K562 (cell line): Measurements from ENCODE around the gene FCHSD1. TPM values are rescaled to one million over a fixed set of nuclear protein-coding genes. Genes with fewer than 3 reads are reported as not detected.

Experiments used
- BCOR ChIP-seq: fragments of 450-650 bp; IDR thresholded peaks from 2 replicates; pipeline ENCODE4 v1.6.1; 2016
- CHD2 ChIP-seq: IDR thresholded peaks from 2 replicates; pipeline ENCODE4 v1.6.1; 2011; ENCODE audit warnings: low read depth, low read length
- CUX1 ChIP-seq: fragments of 200-800 bp; sonication (Bioruptor generic); IDR thresholded peaks from 2 replicates; pipeline ENCODE4 v1.6.1; 2016; ENCODE audit warnings: missing genetic modification characterization, missing compliant biosample characterization
- DPF2 ChIP-seq: fragments of 450-650 bp; IDR thresholded peaks from 2 replicates; pipeline ENCODE4 v1.6.1; 2016
- FOXA1 ChIP-seq: fragments of 450-650 bp; IDR thresholded peaks from 2 replicates; pipeline ENCODE4 v1.6.1; 2016; ENCODE audit warnings: mild to moderate bottlenecking, borderline replicate concordance
- MEF2D ChIP-seq: conservative IDR thresholded peaks from 2 replicates; pipeline ENCODE4 v1.6.1; 2016; ENCODE audit warnings: low read depth, missing genetic modification characterization, missing compliant biosample characterization
- NFIC ChIP-seq: fragments of 450-650 bp; IDR thresholded peaks from 2 replicates; pipeline ENCODE4 v1.6.1; 2017; ENCODE audit warnings: mild to moderate bottlenecking, inconsistent platforms
- NONO ChIP-seq, 2 experiments: fragments of 200-400 bp in 1 of 2; fragments of 450-650 bp in 1 of 2; formaldehyde crosslinking in 1 of 2; IDR thresholded peaks; 2 replicates each; pipeline ENCODE4 v1.6.1; 2017; ENCODE audit warnings: low read depth in 2 of 2, mild to moderate bottlenecking in 2 of 2, moderate library complexity in 2 of 2, low read length in 1 of 2
- POLR2A ChIP-seq: fragments of 450-650 bp; conservative IDR thresholded peaks from 2 replicates; pipeline ENCODE4 v1.6.1; 2016
- PURB ChIP-seq: sonication (generic); formaldehyde crosslinking; IDR thresholded peaks from 2 replicates; pipeline ENCODE4 v1.9.0; 2021; ENCODE audit warnings: low read depth, mild to moderate bottlenecking, missing genetic modification reagents
- RAD21 ChIP-seq, 2 experiments: fragments of 250-450 bp in 1 of 2; fragments of 450-650 bp in 1 of 2; sonication (Bioruptor Pico) in 1 of 2; formaldehyde crosslinking in 1 of 2; IDR thresholded peaks in 1 of 2; conservative IDR thresholded peaks in 1 of 2; 2 replicates each; pipeline versions ENCODE4 v1.4.0 to v1.8.0; 2020 to 2022; ENCODE audit warnings: mild to moderate bottlenecking in 2 of 2, moderate library complexity in 1 of 2
- RNF2 ChIP-seq: sonication (generic); IDR thresholded peaks from 2 replicates; pipeline ENCODE4 v1.6.1; 2016
- STAT5B ChIP-seq: fragments of 250-450 bp; sonication (Bioruptor Pico); IDR thresholded peaks from 2 replicates; pipeline ENCODE4 v1.8.0; 2021; ENCODE audit warnings: mild to moderate bottlenecking, inconsistent platforms
- ZBTB7A ChIP-seq: IDR thresholded peaks from 2 replicates; pipeline ENCODE4 v1.6.1; 2011; ENCODE audit warnings: low read depth, mild to moderate bottlenecking, low read length, moderate library complexity, borderline replicate concordance; ENCODE audit not compliant: control insufficient read depth
- ZC3H11A ChIP-seq: IDR thresholded peaks from 2 replicates; pipeline ENCODE4 v1.6.1; 2012; ENCODE audit warnings: low read depth, low read length, improper control_type of control experiment
- ZFPM2 ChIP-seq: fragments of 250-450 bp; sonication (Bioruptor Pico); IDR thresholded peaks from 2 replicates; pipeline ENCODE4 v1.5.1; 2022; ENCODE audit warnings: mild to moderate bottlenecking
- polyA plus RNA-seq, 8 experiments: library from polyadenylated mRNA; depleted of rRNA in 4 of 8; stranded (reverse) in 5 of 8; unstranded in 3 of 8; fragments of >200 nt; fragmentation: Nextera tagmentation in 2 of 8; fragmentation: Illumina TruSeq in 1 of 8; extraction: Ambion mirVana in 2 of 8; extraction: Trizol in 1 of 8; gene quantifications; 2 replicates each; pipeline versions ENCODE4 v1.2.1 to v1.2.3, GENCODE V29; 2011 to 2014; ENCODE audit warnings: inconsistent platforms in 1 of 8, missing spikeins in 1 of 8
- total RNA-seq, 7 experiments: library from RNA; depleted of rRNA in 6 of 7; stranded (reverse); fragments of >200 nt in 6 of 7; fragmentation: Illumina TruSeq in 2 of 7; extraction: Trizol in 2 of 7; gene quantifications; 2 replicates each; pipeline versions ENCODE4 v1.2.1 to v1.2.3, GENCODE V29; 2011 to 2021; ENCODE audit warnings: low replicate concordance in 1 of 7
- TF ChIP-seq, protein P1 (sequence below), 2 experiments: fragments of 450-650 bp; conservative IDR thresholded peaks; 2 replicates each; pipeline ENCODE4 v1.6.1; 2017; ENCODE audit warnings: mild to moderate bottlenecking in 2 of 2, moderate library complexity in 2 of 2
- TF ChIP-seq, protein P2 (sequence below): fragments of 450-650 bp; formaldehyde crosslinking; IDR thresholded peaks from 2 replicates; pipeline ENCODE4 v1.4.0; 2022; ENCODE audit warnings: missing genetic modification characterization
- TF ChIP-seq, protein P3 (sequence below): fragments of 450-650 bp; IDR thresholded peaks from 2 replicates; pipeline ENCODE4 v1.6.1; 2016; ENCODE audit warnings: low read depth, mild to moderate bottlenecking, moderate library complexity

Gene FCHSD1
- total and polyA plus RNA-seq, 9 of the 15 experiments (the other 6 are each of a cell fraction or from before 2014, with no cell fraction given), result 0.35 to 37.5 (median 13.6) TPM

DNA sequence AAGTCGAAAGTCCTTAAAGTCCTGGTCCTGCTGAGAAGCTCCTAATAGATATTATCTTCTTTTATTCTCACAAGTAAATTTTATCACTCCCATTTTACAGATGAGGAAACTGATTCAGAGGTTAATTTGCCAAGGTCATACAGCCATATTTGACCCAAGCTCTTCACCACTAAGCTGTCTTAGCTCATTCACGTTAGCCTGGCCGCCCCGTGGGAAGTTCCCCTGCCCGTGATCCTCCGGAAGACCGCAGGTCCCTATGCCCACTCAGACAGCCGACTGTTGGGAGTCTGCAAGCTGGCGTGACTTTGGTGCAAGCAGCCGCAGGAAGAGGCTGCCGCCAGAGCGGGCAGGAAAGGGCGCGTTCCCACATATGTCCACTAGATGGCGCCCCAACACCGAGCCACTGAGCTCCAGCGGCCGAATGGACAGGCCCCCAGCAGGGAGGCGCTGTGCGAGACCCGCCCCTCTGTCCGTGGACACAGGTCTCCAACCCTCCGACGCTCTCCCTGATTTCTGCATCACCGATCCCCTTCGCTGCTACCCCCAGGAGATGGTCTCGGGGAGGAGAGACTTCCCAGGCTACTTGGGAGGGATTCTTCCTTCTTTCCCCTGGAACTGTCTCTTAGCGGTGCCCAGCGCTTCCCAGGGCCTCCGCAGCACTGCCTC lies 40.8 kb upstream of the FCHSD1 start (continued):
- TF ChIP-seq, protein P1, sequence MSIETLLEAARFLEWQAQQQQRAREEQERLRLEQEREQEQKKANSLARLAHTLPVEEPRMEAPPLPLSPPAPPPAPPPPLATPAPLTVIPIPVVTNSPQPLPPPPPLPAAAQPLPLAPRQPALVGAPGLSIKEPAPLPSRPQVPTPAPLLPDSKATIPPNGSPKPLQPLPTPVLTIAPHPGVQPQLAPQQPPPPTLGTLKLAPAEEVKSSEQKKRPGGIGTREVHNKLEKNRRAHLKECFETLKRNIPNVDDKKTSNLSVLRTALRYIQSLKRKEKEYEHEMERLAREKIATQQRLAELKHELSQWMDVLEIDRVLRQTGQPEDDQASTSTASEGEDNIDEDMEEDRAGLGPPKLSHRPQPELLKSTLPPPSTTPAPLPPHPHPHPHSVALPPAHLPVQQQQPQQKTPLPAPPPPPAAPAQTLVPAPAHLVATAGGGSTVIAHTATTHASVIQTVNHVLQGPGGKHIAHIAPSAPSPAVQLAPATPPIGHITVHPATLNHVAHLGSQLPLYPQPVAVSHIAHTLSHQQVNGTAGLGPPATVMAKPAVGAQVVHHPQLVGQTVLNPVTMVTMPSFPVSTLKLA (conservative IDR thresholded peaks at IDR 0.05), result peak in 1 of 2 experiments; percentile 19; a peak in 1 of 4 replicates
- no peak for TF ChIP-seq PURB (CRISPR knock-in tag)
- peak in 1 of 2 experiments; percentile 78; a peak in 2 of 4 replicates for TF ChIP-seq NONO (IDR thresholded peaks at IDR 0.05; ENCODE audit: low read depth in 2 of 2, low read length in 1 of 2)
- TF ChIP-seq CHD2, result no peak; the same call in 1 of the 2 replicates
- TF ChIP-seq ZFPM2, result 0 out of 2 replicates have a peak, but pooled peaks have one; percentile 33
- TF ChIP-seq, protein P2, sequence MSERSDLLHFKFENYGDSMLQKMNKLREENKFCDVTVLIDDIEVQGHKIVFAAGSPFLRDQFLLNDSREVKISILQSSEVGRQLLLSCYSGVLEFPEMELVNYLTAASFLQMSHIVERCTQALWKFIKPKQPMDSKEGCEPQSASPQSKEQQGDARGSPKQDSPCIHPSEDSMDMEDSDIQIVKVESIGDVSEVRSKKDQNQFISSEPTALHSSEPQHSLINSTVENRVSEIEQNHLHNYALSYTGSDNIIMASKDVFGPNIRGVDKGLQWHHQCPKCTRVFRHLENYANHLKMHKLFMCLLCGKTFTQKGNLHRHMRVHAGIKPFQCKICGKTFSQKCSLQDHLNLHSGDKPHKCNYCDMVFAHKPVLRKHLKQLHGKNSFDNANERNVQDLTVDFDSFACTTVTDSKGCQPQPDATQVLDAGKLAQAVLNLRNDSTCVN (CRISPR knock-in tag), result no peak
- TF ChIP-seq CUX1 (CRISPR knock-in tag), result no peak
- TF ChIP-seq DPF2, result no peak
- TF ChIP-seq NFIC, result no peak
- no peak for TF ChIP-seq POLR2A
- TF ChIP-seq, protein P3, sequence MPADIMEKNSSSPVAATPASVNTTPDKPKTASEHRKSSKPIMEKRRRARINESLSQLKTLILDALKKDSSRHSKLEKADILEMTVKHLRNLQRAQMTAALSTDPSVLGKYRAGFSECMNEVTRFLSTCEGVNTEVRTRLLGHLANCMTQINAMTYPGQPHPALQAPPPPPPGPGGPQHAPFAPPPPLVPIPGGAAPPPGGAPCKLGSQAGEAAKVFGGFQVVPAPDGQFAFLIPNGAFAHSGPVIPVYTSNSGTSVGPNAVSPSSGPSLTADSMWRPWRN, result no peak
- TF ChIP-seq ZC3H11A, result peak; percentile 72; the same call in 1 of the 2 replicates
- TF ChIP-seq STAT5B (CRISPR knock-in tag), result no peak
- no peak for TF ChIP-seq RNF2
- TF ChIP-seq RAD21 (CRISPR knock-in tag; conservative IDR thresholded peaks at IDR 0.05 in 1 of 2, IDR thresholded peaks at IDR 0.05 in 1 of 2), result peak; percentile 94 to 95
- TF ChIP-seq ZBTB7A, result peak; percentile 64; the same call in 1 of the 2 replicates
- TF ChIP-seq FOXA1, result no peak
- TF ChIP-seq BCOR, result peak; percentile 95
- no peak for TF ChIP-seq MEF2D (tag)
